GM12874 (cell line): ENCODE data around the gene ADGRD1.

ENCODE experiments used
- TF ChIP-seq, protein P1 (sequence below): IDR thresholded peaks from 2 replicates; pipeline ENCODE4 v1.5.1; 2011; ENCODE audit warnings: low read depth, mild to moderate bottlenecking, control low read depth, low read length, moderate library complexity; ENCODE audit not compliant: insufficient read depth

Gene ADGRD1

GRCh38 chr12:131061041-131061806 lies 107.5 kb downstream of the ADGRD1 start:
- TF ChIP-seq, protein P1, sequence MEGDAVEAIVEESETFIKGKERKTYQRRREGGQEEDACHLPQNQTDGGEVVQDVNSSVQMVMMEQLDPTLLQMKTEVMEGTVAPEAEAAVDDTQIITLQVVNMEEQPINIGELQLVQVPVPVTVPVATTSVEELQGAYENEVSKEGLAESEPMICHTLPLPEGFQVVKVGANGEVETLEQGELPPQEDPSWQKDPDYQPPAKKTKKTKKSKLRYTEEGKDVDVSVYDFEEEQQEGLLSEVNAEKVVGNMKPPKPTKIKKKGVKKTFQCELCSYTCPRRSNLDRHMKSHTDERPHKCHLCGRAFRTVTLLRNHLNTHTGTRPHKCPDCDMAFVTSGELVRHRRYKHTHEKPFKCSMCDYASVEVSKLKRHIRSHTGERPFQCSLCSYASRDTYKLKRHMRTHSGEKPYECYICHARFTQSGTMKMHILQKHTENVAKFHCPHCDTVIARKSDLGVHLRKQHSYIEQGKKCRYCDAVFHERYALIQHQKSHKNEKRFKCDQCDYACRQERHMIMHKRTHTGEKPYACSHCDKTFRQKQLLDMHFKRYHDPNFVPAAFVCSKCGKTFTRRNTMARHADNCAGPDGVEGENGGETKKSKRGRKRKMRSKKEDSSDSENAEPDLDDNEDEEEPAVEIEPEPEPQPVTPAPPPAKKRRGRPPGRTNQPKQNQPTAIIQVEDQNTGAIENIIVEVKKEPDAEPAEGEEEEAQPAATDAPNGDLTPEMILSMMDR, result no peak

GRCh38 chr12:131063413-131063812 lies 109.7 kb downstream of the ADGRD1 start:
- TF ChIP-seq, protein P1, result no peak

DNA sequence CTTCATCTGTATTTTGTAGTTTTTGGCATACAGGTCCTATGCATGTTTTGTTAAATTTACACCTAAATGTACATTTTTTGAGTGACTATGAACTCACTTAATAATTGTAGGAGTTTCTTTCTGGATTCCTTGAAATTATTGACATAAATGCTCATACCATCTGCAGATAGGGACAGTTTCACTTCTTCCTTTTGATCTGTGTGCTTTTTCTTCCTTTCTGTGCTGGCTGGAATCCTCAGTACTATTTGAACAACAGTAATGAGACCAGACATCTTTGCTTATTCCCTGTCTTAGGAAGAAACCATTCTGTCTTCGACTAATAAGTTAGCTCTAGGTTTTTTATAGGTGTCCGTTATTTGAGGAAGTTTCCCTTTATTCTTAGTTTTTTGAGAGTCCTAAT lies 110.3 kb downstream of the ADGRD1 start:
- TF ChIP-seq, protein P1, result no peak

- TF ChIP-seq, protein P1, result no peak
Measured at GRCh38 chr12:131065279-131065678, 111.6 kb downstream of the ADGRD1 start.

DNA sequence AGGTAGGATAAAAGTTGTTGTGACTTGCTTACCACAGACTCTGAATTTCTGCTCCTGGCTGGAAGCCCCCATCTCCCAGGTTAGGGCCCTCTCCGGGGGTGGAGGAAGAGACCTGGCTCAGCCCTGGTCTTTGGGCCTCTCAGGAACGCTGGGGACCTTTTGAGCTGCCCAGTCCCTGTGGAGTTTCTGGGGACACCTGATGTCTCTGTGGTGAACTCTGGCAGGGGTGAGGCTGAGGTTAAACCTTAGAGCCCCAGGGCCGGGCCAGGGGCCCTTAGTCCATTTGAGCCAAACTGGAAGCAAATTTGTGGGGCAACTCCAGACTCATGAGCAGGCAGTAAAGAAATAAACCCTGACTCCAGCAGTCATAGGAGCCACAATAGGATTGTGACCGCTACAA lies 112.1 kb downstream of the ADGRD1 start:
- TF ChIP-seq, protein P1, result no peak

DNA sequence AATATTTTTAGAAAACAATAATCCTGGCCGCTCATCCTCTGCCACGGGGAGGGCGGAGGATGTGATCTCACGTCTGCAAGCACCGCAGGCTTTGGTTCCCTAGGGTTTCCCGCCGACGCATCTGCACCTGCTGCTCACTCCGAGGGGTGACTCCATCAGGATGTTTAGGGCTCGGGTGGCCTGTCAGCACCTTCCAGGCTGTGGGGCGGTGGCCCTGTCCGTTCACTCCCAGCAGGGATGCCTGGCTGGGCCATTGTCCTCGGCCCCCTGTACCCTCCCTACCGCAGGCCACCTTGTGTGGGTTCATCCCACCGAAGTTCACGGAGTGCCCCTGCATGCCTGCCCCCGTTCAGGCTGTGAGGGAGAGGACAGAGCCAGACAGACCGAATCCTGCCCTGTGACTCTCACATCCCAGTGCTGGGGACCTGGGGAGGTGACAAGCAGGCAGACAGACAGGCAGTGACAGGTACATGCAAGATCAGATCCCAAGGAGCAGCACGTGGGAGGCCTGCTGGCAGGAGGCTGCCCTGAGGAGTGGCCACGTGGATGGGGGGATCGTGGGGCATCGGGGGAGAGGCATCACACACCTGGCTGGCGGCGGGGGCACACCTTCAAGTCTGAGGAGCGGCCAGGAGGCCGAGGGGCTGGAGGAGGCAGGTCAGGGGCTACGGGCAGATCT lies 112.6 kb downstream of the ADGRD1 start:
- TF ChIP-seq, protein P1, result no peak

- TF ChIP-seq, protein P1, result no peak
Measured at GRCh38 chr12:131066886-131067490, 113.3 kb downstream of the ADGRD1 start.
